ENCODE results near the gene NLRP3. TPM values are rescaled to one million over a fixed set of nuclear protein-coding genes. Genes with fewer than 3 reads are reported as not detected.
A peak's percentile ranks its signal among the peaks of the same experiment; 100 is the strongest.

NLRP3 gene
- total RNA-seq, 1 donor from 2014 or later, result 0.09 TPM

GRCh38 chr1:247494767-247495166, 78.8 kb downstream of the NLRP3 start:
- H3K4me1 Mint-ChIP-seq (ENCODE audit: low read depth, unreplicated experiment), result peaks cover 18% of the 10 kb centered on the region

GRCh38 chr1:247496581-247497285, 80.8 kb downstream of the NLRP3 start:
- Histone ChIP-seq H3K9me3 (ENCODE audit: insufficient read depth, low read depth, low read length) (peaks cover under 1% of the 10 kb centered on the region), H3K9ac (ENCODE audit: low read length) (no peak overlapping the region), H4K20me1 (ENCODE audit: insufficient read depth, low read length) (no peaks in the 10 kb centered on the region), H3K4me3 (ENCODE audit: insufficient read depth, low read depth, low read length) (no peak overlapping the region), H3K36me3 (ENCODE audit: insufficient read depth, low read length) (no peaks in the 10 kb centered on the region), H3K4me1 (ENCODE audit: insufficient read depth, low read length) (no peaks in the 10 kb centered on the region), H3K4me2 (ENCODE audit: low read length) (no peak overlapping the region), H3K27ac (ENCODE audit: low read depth, low read length) (no peak overlapping the region), H3K79me2 (ENCODE audit: insufficient read depth, low read length) (no peaks in the 10 kb centered on the region), H2AFZ (ENCODE audit: low read depth, low read length) (no peak overlapping the region), H3K27me3 (ENCODE audit: insufficient read depth, low read length) (no peaks in the 10 kb centered on the region)
- H3K36me3 Mint-ChIP-seq (ENCODE audit: low read depth, unreplicated experiment), result no peaks in the 10 kb centered on the region
- no peak overlapping the region for H3K4me3 Mint-ChIP-seq (ENCODE audit: unreplicated experiment)
- FAIRE-seq, result no peak
- DNase-seq (ENCODE audit: low read depth), result no peak
- peaks cover 5% of the 10 kb centered on the region for H3K27me3 Mint-ChIP-seq (ENCODE audit: low read depth, unreplicated experiment)
- peak overlapping the region; percentile 43 for H3K27ac Mint-ChIP-seq (ENCODE audit: unreplicated experiment)
- no peaks in the 10 kb centered on the region for H3K9me3 Mint-ChIP-seq (ENCODE audit: unreplicated experiment)
- H3K4me1 Mint-ChIP-seq (ENCODE audit: low read depth, unreplicated experiment), result peaks cover 18% of the 10 kb centered on the region
- TF ChIP-seq, protein P1, sequence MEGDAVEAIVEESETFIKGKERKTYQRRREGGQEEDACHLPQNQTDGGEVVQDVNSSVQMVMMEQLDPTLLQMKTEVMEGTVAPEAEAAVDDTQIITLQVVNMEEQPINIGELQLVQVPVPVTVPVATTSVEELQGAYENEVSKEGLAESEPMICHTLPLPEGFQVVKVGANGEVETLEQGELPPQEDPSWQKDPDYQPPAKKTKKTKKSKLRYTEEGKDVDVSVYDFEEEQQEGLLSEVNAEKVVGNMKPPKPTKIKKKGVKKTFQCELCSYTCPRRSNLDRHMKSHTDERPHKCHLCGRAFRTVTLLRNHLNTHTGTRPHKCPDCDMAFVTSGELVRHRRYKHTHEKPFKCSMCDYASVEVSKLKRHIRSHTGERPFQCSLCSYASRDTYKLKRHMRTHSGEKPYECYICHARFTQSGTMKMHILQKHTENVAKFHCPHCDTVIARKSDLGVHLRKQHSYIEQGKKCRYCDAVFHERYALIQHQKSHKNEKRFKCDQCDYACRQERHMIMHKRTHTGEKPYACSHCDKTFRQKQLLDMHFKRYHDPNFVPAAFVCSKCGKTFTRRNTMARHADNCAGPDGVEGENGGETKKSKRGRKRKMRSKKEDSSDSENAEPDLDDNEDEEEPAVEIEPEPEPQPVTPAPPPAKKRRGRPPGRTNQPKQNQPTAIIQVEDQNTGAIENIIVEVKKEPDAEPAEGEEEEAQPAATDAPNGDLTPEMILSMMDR (IDR thresholded peaks at IDR 0.05; ENCODE audit: insufficient read depth, low read depth, low read length), result no peak
- no peak for TF ChIP-seq EZH2 (IDR thresholded peaks at IDR 0.05; ENCODE audit: insufficient read depth, low read length)

More at GRCh38 chr1:247494767-247495166, 78.8 kb downstream of the NLRP3 start:
- FAIRE-seq (no peak), DNase-seq (ENCODE audit: low read depth) (no peak)
- no peak overlapping the region for H3K4me3 ChIP-seq (ENCODE audit: insufficient read depth, low read depth, low read length)
- no peaks in the 10 kb centered on the region for H3K36me3 Mint-ChIP-seq (ENCODE audit: low read depth, unreplicated experiment)
- peaks cover 5% of the 10 kb centered on the region for H3K27me3 Mint-ChIP-seq (ENCODE audit: low read depth, unreplicated experiment)
- no peak overlapping the region for H3K9ac ChIP-seq (ENCODE audit: low read length)
- no peak overlapping the region for H3K4me2 ChIP-seq (ENCODE audit: low read length)
- peak overlapping the region; percentile 9 for H3K27ac Mint-ChIP-seq (ENCODE audit: unreplicated experiment)
- no peaks in the 10 kb centered on the region for H3K9me3 Mint-ChIP-seq (ENCODE audit: unreplicated experiment)
- TF ChIP-seq, protein P1 (IDR thresholded peaks at IDR 0.05; ENCODE audit: insufficient read depth, low read depth, low read length), result no peak
- TF ChIP-seq EZH2 (IDR thresholded peaks at IDR 0.05; ENCODE audit: insufficient read depth, low read length), result no peak
- no peak overlapping the region for H2AFZ ChIP-seq (ENCODE audit: low read depth, low read length)
- H3K36me3 ChIP-seq (ENCODE audit: insufficient read depth, low read length), result no peaks in the 10 kb centered on the region
- no peak overlapping the region for H3K27ac ChIP-seq (ENCODE audit: low read depth, low read length)
- no peaks in the 10 kb centered on the region for H4K20me1 ChIP-seq (ENCODE audit: insufficient read depth, low read length)
- no peaks in the 10 kb centered on the region for H3K27me3 ChIP-seq (ENCODE audit: insufficient read depth, low read length)
- H3K79me2 ChIP-seq (ENCODE audit: insufficient read depth, low read length), result no peaks in the 10 kb centered on the region
- no peak overlapping the region for H3K4me3 Mint-ChIP-seq (ENCODE audit: unreplicated experiment)
- H3K4me1 ChIP-seq (ENCODE audit: insufficient read depth, low read length), result no peaks in the 10 kb centered on the region
- peaks cover 4% of the 10 kb centered on the region for H3K9me3 ChIP-seq (ENCODE audit: insufficient read depth, low read depth, low read length)

Other genes with a start within 250 kb of the NLRP3 start
- 28.6 and 36.5 TPM in 2 replicates for gene ZNF124, start 244.2 kb upstream of the NLRP3 start, total RNA-seq
- not detected in 2 replicates for gene VN1R5, start 160.1 kb upstream of the NLRP3 start, total RNA-seq
- gene ZNF496, start 84.3 kb upstream of the NLRP3 start, total RNA-seq, result 30.3 and 30.5 TPM in 2 replicates
- not detected in 2 replicates for gene OR2B11, start 41.9 kb downstream of the NLRP3 start, total RNA-seq
- not detected in 2 replicates for gene OR2C3, start 120.3 kb downstream of the NLRP3 start, total RNA-seq
- gene GCSAML, start 133.0 kb downstream of the NLRP3 start, total RNA-seq, result 0.14 TPM in 1 of 2 replicates, not detected in the other
- gene OR2G2, start 172.2 kb downstream of the NLRP3 start, total RNA-seq, result not detected in 2 replicates
- gene OR2G3, start 189.4 kb downstream of the NLRP3 start, total RNA-seq, result not detected in 2 replicates